DMS79 (cell line): Measurements from ENCODE around the gene RTCA.
"Not testable (repeated sequence)": the region's sequence is repeated elsewhere in the genome, so short reads cannot be mapped to it uniquely, and the experiment has no call there.

ENCODE experiments used
- DNase-seq: peaks from one replicate; lab custom pipeline; 2025; lab: John Stamatoyannopoulos, UW

RTCA gene

GRCh38 chr1:100306735-100307313 lies 40.8 kb downstream of the RTCA start:
- DNase-seq, result no peak

- no peak for DNase-seq
Measured at GRCh38 chr1:100308777-100309176, 42.8 kb downstream of the RTCA start.

- no peak for DNase-seq
Measured at GRCh38 chr1:100309863-100310262, 43.8 kb downstream of the RTCA start.

DNA sequence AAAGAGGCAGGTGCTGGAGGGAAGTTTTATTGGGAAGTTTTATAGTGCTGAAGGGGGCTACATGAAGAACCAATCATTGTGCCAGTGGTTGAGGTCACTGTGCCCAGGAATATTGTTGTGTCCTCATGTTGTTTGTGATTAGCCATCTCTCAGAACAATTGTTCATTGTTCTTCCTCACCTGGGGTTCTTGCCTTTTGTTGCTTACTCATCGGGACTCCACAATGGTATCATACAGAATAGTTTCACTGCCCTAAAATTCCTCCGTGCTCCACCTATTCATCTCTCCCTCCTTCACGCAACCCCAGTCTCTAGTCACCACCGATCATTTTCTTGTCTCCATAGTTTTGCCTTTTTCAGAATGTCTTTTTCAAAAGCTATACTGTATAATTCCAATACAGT lies 47.4 kb downstream of the RTCA start:
- DNase-seq, result no peak

- DNase-seq, result no peak
Measured at GRCh38 chr1:100316622-100317021, 50.6 kb downstream of the RTCA start.

DNA sequence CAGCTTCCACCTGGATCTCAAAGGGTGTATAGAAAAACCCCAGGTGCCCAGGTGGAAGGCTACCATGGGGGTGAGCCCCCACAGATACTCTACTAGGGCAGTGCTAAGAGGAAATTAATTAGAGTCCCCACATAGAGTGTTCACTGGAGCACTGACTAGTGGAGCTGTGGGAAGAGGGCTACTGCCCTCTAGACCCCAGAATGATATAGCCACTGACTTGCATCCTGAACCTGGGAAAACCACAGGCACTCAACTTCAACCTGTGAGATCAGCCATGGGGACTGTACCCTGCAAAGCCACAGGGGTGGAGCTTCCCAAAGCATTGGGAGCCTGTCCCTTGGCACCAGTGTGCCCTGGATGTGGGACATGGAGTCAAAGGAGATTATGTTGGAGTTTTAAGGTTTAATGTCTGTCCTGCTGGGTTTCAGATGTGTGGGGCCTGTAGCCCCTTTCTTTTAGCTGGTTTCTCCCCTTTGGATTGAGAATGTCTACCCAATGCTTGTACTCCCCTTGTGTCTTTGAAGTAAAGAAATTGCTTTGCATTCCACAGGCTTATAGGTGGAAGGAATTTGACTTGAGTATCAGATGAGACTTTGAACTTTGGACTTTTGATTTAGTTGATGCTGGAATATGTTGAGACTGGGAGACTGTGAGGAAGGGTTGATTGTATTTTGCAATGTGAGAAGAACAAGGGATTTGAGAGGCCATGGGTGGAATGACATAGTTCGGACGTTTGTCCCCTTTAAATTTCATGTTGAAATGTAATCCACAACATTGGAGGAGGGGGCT lies 54.5 kb downstream of the RTCA start:
- no peak for DNase-seq

GRCh38 chr1:100321100-100321493 lies 55.1 kb downstream of the RTCA start:
- DNase-seq, result no peak

- DNase-seq, result no peak
Measured at GRCh38 chr1:100321506-100321905, 55.5 kb downstream of the RTCA start.

GRCh38 chr1:100322436-100323211 lies 56.6 kb downstream of the RTCA start:
- DNase-seq, result no peak

DNA sequence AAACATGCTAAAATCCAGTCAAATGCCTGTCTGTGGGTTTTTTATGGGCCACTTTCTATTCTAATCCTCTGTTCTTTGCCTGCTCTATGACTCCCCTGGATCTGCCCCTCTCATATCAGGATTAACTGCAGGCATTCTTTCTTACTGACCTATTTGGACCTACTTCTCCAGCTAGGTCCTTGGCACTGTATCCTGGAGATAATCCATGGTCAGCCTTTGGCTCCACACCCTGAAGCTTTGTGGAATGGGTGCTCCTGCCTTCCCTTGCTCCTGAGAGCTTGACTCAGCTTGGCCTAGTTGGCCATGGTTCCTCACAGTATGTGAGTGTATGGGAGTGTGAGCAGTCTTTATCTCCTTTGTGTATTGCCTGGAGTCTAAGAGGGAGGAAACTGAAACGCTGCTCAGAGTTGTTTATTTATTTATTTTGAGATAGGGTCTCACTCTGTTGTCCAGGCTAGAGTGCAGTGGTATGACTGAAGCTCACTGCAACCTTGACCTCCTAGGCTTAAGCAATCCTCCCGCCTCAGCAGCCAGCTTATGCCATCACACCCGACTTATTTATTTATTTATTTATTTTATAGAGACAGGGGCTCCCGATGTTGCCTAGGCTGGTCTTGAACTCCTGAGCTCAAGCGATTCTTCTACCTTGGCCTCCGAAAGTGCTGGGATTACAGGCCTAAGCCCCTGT lies 57.5 kb downstream of the RTCA start:
- no peak for DNase-seq

DNA sequence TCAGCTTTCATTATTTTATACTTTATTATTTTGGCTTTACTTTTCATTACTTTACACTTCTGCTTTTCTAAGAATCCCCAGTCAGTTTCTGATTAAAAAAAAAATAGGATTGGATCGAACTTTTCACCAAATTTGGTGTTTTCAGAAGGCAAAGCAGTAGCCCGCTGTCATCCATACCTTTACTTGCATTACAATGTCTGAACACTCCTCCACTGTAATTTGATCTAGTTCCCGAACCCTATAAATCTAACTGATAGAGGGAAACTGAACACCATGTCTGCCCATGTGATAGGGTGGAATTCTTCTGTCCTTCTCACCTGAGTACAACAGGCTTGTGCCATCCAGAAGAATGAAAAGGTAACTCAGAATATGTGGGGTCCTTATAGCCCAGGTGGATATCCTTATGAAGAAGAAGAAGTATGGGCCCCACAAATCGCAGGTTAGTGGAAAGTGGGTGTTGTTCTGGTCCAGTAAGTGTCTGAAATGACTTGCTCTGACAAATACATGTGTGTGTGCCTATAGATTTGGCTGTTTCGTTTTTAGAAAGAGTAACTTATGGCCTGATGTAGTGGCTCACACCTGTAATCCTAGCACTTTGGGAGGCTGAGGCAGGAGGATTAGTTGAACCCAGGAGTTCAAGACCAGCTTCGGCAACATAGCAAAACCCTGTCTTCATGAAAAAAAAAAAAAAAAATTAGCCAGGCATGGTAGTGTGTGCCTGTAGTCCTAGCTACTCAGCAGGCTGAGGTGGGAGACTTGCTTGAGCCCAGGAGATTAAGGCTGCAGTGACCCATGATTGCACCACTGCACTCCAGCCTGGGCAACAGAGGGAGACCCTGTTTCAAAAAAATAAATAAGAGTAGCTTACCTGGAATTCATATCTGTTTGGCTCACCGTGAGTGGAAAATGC lies 59.7 kb downstream of the RTCA start:
- no peak for DNase-seq

DNA sequence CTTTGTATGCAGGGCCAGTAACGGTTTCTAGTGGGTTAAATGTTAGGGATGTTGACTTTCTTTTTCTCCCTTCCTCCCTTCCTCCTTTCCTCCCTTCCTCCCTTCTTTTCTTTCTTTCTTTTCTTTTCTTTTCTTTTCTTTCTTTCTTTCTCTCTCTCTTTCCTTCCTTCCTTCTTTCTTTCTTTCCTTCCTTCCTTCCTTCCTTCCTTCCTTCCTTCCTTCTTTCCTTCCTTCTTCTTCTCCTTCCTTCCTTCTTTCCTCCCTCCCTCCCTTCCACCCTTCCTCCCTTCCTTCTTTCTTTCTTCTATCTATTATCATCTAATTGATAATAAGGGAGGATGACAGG lies 60.3 kb downstream of the RTCA start:
- DNase-seq, result not testable (repeated sequence)

- DNase-seq, result no peak
Measured at GRCh38 chr1:100328133-100328532, 62.1 kb downstream of the RTCA start.

DNA sequence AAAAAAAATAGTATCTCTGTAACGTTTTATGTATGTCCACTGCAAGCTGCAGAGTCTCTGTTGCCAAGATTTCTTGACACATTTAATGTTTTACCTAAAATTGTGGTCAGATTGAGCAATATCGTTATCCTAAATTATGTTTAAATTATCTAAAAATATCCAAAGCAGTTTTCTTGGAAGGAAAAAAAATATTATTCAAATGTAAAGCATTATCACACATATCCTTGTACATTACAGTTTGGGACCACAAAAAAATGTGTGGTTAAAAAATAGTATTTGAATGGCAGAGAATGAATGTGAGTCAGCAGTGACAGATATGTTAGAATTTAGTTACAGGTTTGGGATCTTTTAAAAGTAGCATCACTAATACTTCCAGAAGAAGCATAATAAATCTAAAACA lies 65.1 kb downstream of the RTCA start:
- DNase-seq, result not testable (repeated sequence)

GRCh38 chr1:100332331-100332730 lies 66.3 kb downstream of the RTCA start:
- no peak for DNase-seq

DNA sequence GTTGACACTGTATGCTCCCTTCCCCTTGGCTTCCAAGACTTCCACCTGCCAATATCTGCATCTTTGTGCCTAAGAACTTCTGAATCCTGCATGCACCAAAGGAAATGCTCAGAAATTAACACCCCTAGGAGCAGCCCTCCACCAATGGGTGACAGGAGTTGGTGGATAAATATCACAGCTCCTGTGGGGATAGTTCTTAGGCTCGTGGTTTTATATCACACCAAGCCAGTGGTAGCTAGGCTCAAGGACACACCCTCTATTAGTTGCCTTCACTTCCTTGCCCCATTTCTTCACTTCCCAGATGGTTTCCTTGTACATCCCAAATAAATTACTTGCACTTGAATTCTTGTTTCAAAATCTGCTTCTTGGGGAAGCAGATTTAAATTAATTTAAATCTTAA lies 69.4 kb downstream of the RTCA start:
- no peak for DNase-seq

DNA sequence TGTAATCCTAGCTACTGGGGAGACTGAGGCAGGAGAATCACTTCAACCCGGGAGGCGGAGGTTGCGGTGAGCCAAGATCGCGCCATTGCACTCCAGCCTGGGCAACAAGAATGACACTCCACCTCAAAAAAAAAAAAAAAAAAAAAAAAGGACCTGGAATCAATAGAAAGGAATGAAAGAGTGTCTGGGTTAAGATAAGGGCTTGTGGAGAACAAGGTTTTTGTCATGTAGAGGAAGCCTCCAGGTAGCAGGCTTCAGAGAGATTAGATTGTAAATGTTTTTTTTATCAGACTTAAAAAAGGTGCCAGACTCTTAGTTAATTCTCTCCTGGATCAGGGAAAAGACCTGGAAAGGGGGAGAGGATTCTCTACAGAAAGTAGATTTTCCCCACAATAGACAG lies 71.9 kb downstream of the RTCA start:
- DNase-seq, result not testable (repeated sequence)

GRCh38 chr1:100339735-100340134 lies 73.7 kb downstream of the RTCA start:
- not testable (repeated sequence) for DNase-seq

GRCh38 chr1:100340494-100340893 lies 74.5 kb downstream of the RTCA start:
- no peak for DNase-seq

GRCh38 chr1:100342348-100342747 lies 76.3 kb downstream of the RTCA start:
- no peak for DNase-seq
